Muscle layer of colon (tissue), 2 donors: ENCODE data around the gene SCUBE2.

Source experiments
- H3K27ac ChIP-seq: one replicate; pipeline ENCODE4 v1.7.0; 2013; ENCODE audit warnings: low read depth, mild to moderate bottlenecking, low read length, moderate library complexity
- H3K27me3 ChIP-seq, 2 donors: one replicate each; pipeline ENCODE4 v1.7.0; 2013; ENCODE audit warnings: low read length in 2 of 2, mild to moderate bottlenecking in 2 of 2; ENCODE audit not compliant: insufficient read depth in 2 of 2, control insufficient read depth in 1 of 2
- H3K36me3 ChIP-seq: one replicate; pipeline ENCODE4 v1.7.0; 2013; ENCODE audit warnings: mild to moderate bottlenecking, low read length; ENCODE audit not compliant: insufficient read depth
- H3K4me1 ChIP-seq: one replicate; pipeline ENCODE4 v1.7.0; 2013; ENCODE audit warnings: mild to moderate bottlenecking, low read length; ENCODE audit not compliant: insufficient read depth
- H3K4me3 ChIP-seq, 2 donors: one replicate each; pipeline ENCODE4 v1.7.0; 2013; ENCODE audit warnings: low read length in 2 of 2, low read depth in 1 of 2, mild to moderate bottlenecking in 1 of 2, moderate library complexity in 1 of 2
- H3K9ac ChIP-seq: one replicate; pipeline ENCODE4 v1.7.0; 2013; ENCODE audit warnings: low read length
- H3K9me3 ChIP-seq: one replicate; pipeline ENCODE4 v1.7.0; 2013; ENCODE audit warnings: mild to moderate bottlenecking, low read length
- donor health status: abdominal sarcoma.
- donor health status: Adenocarcinoma of cecum.

SCUBE2 gene

DNA sequence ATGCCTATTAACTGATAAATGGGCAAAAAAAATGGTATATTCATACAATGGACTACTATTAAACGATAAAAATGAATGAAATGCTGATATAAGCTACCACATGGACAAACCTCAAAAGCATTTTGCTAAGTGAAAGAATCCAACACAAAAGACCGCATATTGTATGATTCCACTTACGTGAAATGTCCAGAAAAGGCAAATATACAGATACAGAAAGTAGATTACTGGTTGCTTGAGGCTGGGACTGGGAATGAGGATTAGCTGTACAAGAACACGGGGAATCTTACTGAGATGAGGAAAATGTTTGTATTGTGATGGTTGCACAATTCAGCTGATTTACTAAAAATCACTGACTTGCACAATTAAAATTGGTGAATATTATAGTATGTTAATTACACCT lies 8.8 kb downstream of the SCUBE2 start:
- no peak overlapping the region for H3K4me3 ChIP-seq
- peaks cover 13% of the 10 kb centered on the region for H3K4me1 ChIP-seq
- no peak overlapping the region for H3K27ac ChIP-seq
- H3K27me3 ChIP-seq = no peaks in the 10 kb centered on the region
- no peak overlapping the region for H3K9ac ChIP-seq
- H3K9me3 ChIP-seq = no peaks in the 10 kb centered on the region
- no peaks in the 10 kb centered on the region for H3K36me3 ChIP-seq

GRCh38 chr11:9081153-9081552 lies 10.2 kb downstream of the SCUBE2 start:
- Histone ChIP-seq H3K9me3 (no peaks in the 10 kb centered on the region), H3K4me1 (peaks cover 28% of the 10 kb centered on the region), H3K4me3 (no peak overlapping the region), H3K27ac (no peak overlapping the region), H3K9ac (no peak overlapping the region), H3K36me3 (no peaks in the 10 kb centered on the region), H3K27me3 (no peaks in the 10 kb centered on the region)

DNA sequence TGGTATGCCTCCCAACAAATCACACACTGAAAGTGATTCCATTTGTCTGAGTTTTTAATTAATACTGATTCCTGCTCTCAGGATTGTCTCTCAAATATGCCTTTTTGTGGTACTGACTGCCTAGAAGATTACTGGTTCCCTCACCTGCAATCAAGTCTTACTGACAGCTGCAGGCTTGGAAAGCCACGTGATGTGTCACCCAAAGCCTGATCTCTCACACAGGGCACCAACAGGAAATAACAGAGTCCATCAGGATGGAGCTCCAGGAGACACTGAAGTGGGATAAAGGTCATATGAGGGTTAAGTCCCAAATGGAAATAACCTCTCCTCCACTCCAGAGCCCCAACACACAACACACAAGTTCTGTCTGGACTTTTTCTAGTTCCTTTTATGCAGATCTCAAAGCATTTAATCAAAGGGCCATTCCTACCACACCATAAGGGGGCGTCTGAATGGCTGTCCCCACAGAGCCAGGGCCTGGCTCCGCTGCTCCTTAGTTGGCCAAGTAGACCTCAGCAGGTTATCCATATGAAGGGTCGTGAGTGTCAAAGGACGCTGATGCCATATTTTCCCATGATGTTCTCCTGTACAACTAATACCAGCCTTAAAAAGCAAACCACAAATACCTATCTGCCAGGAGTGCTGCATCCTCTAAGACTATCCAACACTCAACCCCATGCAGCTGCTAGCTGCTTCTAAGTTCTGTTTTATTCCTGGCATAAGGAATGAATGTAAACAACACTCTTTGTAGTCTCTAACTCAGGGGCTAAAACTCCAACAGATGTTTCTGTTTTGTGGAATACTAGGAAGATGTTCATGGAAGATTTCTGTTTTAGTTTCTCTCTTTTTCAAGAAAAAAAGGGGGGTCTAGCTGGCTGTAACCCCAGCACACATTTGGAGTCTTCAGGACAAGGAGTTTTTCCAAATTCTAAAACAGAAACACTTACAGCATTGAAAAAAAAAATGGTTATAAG lies 13.0 kb downstream of the SCUBE2 start:
- H3K4me3 ChIP-seq = no peak overlapping the region
- H3K27me3 ChIP-seq = no peaks in the 10 kb centered on the region
- no peaks in the 10 kb centered on the region for H3K9me3 ChIP-seq
- H3K27ac ChIP-seq = no peak overlapping the region
- peaks cover 37% of the 10 kb centered on the region for H3K4me1 ChIP-seq
- H3K36me3 ChIP-seq = no peaks in the 10 kb centered on the region
- H3K9ac ChIP-seq = no peak overlapping the region

DNA sequence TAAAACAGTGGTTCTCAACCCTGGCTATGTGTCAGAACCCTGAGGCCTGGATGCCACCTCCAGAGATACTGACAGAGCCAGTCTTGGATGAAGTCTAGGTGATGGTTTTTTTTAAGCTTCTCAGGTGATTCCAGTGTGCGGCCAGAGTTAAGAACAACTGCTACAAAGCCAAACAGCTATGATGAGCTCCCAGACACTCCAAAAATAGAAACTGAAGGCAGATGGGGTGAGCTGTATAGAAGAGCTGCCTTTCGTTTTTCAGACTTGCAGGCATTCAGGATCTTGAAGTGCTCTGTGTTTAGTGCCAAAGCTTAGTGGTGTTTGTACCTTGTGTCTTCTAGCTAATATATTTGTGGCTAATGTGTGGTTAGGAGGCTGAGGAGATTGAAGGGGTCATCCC lies 14.2 kb downstream of the SCUBE2 start:
- Histone ChIP-seq H3K36me3 (no peaks in the 10 kb centered on the region), H3K4me3 (no peak overlapping the region), H3K4me1 (peaks cover 37% of the 10 kb centered on the region), H3K27ac (no peak overlapping the region), H3K9ac (no peak overlapping the region), H3K9me3 (no peaks in the 10 kb centered on the region), H3K27me3 (no peaks in the 10 kb centered on the region)

GRCh38 chr11:9076661-9077060 lies 14.7 kb downstream of the SCUBE2 start:
- Histone ChIP-seq H3K4me1 (peaks cover 37% of the 10 kb centered on the region), H3K27me3 (no peaks in the 10 kb centered on the region), H3K9ac (no peak overlapping the region), H3K27ac (no peak overlapping the region), H3K36me3 (no peaks in the 10 kb centered on the region), H3K9me3 (no peaks in the 10 kb centered on the region), H3K4me3 (no peak overlapping the region)

DNA sequence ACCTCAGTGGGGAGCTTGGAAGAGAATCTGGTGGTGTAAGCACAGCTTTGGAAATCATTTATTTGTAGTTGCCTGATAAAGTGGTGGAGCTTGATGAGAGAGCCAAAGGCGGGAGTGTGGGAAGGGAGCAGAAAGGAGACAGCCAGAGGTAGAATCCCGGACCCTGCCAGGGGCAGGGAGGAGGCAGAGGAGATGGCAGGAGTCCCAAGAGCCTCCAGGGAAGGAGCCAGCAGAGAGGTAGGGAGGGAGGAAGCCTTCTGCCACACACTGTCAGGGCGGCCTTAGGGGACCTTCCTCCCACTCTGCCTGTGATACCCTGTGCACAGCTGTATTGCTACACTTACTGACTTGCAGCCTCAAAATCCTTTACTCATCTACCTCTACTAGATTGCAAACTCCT lies 15.4 kb downstream of the SCUBE2 start:
- H3K27ac ChIP-seq = no peak overlapping the region
- H3K4me1 ChIP-seq = peaks cover 37% of the 10 kb centered on the region
- H3K9me3 ChIP-seq = no peaks in the 10 kb centered on the region
- H3K27me3 ChIP-seq = no peaks in the 10 kb centered on the region
- H3K4me3 ChIP-seq = no peak overlapping the region
- no peak overlapping the region for H3K9ac ChIP-seq
- H3K36me3 ChIP-seq = no peaks in the 10 kb centered on the region

GRCh38 chr11:9075556-9075955 lies 15.8 kb downstream of the SCUBE2 start:
- H3K4me3 ChIP-seq = no peak overlapping the region
- H3K4me1 ChIP-seq = peaks cover 37% of the 10 kb centered on the region
- H3K36me3 ChIP-seq = no peaks in the 10 kb centered on the region
- no peaks in the 10 kb centered on the region for H3K27me3 ChIP-seq
- H3K9me3 ChIP-seq = no peaks in the 10 kb centered on the region
- H3K27ac ChIP-seq = no peak overlapping the region
- no peak overlapping the region for H3K9ac ChIP-seq

DNA sequence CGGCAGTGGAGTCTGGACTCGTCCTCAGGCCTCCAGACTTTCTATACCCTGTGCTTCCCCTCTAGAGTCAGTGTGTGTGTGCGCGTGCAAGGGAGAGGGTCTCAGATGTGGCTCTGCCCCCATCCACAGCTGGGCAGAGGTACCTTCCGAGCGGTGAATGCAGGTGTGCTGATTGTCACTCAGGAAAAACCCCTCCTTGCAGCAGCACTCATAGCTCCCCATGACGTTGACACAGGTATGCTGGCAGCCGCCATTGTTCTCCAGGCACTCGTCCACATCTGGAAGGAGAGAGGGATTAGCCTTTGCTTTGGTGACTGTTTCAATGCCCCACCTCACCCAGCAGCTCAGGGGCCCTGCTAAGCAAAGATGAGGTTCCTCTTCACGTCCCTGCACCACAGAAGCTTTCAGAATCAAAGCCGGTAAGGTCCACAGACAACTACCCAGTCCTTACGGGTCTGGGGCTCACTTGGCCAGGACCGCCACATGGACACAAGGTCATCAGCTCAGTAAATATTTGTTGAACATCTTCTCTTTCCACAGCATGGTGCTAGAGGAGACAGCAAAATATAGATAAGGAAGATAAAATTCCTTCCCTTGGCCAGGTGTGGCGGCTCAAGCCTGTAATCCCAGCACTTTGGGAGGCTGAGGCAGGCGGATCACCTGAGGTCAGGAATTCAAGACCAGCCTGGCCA lies 16.9 kb downstream of the SCUBE2 start:
- Histone ChIP-seq H3K4me1 (peaks cover 37% of the 10 kb centered on the region), H3K36me3 (no peaks in the 10 kb centered on the region), H3K27me3 (no peaks in the 10 kb centered on the region), H3K9ac (no peak overlapping the region), H3K4me3 (no peak overlapping the region), H3K27ac (no peak overlapping the region), H3K9me3 (no peaks in the 10 kb centered on the region)

DNA sequence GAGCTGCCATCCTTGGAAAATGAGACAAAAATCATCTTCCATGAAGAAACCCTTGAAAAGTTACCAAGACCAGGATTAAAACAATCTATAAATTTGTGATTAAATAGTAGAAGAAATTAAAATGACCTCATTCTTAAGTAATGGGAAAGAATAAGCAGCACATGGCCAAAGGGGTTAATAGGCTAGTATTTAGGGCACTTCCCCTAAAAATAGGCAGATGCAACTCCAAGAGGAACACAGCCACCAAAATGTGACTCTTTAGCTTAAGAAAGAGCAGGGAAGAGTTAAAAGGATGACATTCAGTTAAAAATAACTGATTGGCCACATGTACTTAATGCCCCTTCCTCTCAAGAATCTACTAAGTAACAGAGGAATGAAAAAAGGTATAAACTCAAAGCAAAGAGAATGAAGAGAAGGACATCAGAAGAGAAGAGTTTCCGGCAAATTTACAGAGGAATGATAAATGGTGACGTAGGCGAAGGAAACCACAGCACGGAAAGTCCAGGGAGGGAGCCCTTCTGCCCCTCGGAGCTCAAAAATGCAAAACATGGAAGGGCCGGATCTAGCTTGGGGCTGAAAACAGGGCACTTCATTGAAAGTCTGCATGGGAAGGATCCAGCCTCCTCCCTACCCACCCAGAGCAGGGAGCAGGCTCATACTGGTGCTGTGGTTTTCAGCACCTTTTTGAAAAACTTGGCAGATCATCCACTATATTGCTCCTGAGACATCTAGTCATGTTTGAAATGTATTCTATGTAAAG lies 17.8 kb downstream of the SCUBE2 start:
- H3K4me3 ChIP-seq = no peak overlapping the region
- H3K4me1 ChIP-seq = peaks cover 34% of the 10 kb centered on the region
- H3K9me3 ChIP-seq = no peaks in the 10 kb centered on the region
- no peak overlapping the region for H3K27ac ChIP-seq
- no peaks in the 10 kb centered on the region for H3K36me3 ChIP-seq
- H3K27me3 ChIP-seq = no peaks in the 10 kb centered on the region
- no peak overlapping the region for H3K9ac ChIP-seq

GRCh38 chr11:9072626-9073176 lies 18.7 kb downstream of the SCUBE2 start:
- Histone ChIP-seq H3K36me3 (no peaks in the 10 kb centered on the region), H3K27me3 (no peaks in the 10 kb centered on the region), H3K27ac (no peak overlapping the region), H3K4me1 (peaks cover 24% of the 10 kb centered on the region), H3K4me3 (no peak overlapping the region), H3K9ac (no peak overlapping the region), H3K9me3 (no peaks in the 10 kb centered on the region)

GRCh38 chr11:9071692-9072091 lies 19.7 kb downstream of the SCUBE2 start:
- H3K4me3 ChIP-seq = no peak overlapping the region
- H3K36me3 ChIP-seq = no peaks in the 10 kb centered on the region
- H3K4me1 ChIP-seq = peaks cover 19% of the 10 kb centered on the region
- no peaks in the 10 kb centered on the region for H3K9me3 ChIP-seq
- H3K27me3 ChIP-seq = no peaks in the 10 kb centered on the region
- no peak overlapping the region for H3K27ac ChIP-seq
- H3K9ac ChIP-seq = no peak overlapping the region
